Mesothelial cell of epicardium (in vitro differentiated cells): ENCODE data around the gene CLEC19A. TPM values are rescaled to one million over a fixed set of nuclear protein-coding genes. Genes with fewer than 3 reads are reported as not detected.

ENCODE experiments used
- DNase-seq, 2 experiments: peaks; one replicate each; pipeline ENCODE4 v3.0.0; 2021; ENCODE audit warnings: low spot score in 2 of 2; ENCODE audit not compliant: unreplicated experiment in 2 of 2
- H3K27ac Mint-ChIP-seq: 2 replicates; pipeline ENCODE4 v1.8.0; 2021; ENCODE audit warnings: mixed read lengths
- H3K27me3 Mint-ChIP-seq: 2 replicates; pipeline ENCODE4 v1.8.0; 2021; ENCODE audit warnings: low read depth, mixed read lengths
- H3K36me3 Mint-ChIP-seq: 2 replicates; pipeline ENCODE4 v1.8.0; 2021; ENCODE audit warnings: mixed read lengths
- H3K4me1 Mint-ChIP-seq: 2 replicates; pipeline ENCODE4 v1.8.0; 2021; ENCODE audit warnings: mixed read lengths
- H3K4me3 Mint-ChIP-seq: 2 replicates; pipeline ENCODE4 v1.8.0; 2021; ENCODE audit warnings: mild to moderate bottlenecking, moderate library complexity, mixed read lengths
- H3K9me3 Mint-ChIP-seq: 2 replicates; pipeline ENCODE4 v1.8.0; 2021; ENCODE audit warnings: mixed read lengths
- CTCF ChIP-seq: fragments of 200-600 bp; sonication (generic); IDR thresholded peaks from one replicate; pipeline ENCODE4 v1.5.0; 2021; ENCODE audit warnings: antibody characterized with exemption; ENCODE audit not compliant: unreplicated experiment
- total RNA-seq: library from RNA; stranded (reverse); gene quantifications from 3 replicates; pipeline ENCODE4 v1.2.1, GENCODE V29; 2021

The CLEC19A gene
- total RNA-seq, 1 donor from 2014 or later: not detected

GRCh38 chr16:19283637-19284036, 1.9 kb upstream of the CLEC19A start:
- H3K27ac Mint-ChIP-seq: no peak overlapping the region
- H3K36me3 Mint-ChIP-seq: no peaks in the 10 kb centered on the region
- DNase-seq: no peak
- TF ChIP-seq CTCF: no peak
- H3K27me3 Mint-ChIP-seq: no peaks in the 10 kb centered on the region
- peaks cover 8% of the 10 kb centered on the region for H3K9me3 Mint-ChIP-seq
- H3K4me1 Mint-ChIP-seq: no peaks in the 10 kb centered on the region
- H3K4me3 Mint-ChIP-seq: no peak overlapping the region

- no peak for DNase-seq
- Mint-ChIP-seq H3K27me3 (no peaks in the 10 kb centered on the region), H3K4me3 (no peak overlapping the region), H3K36me3 (no peaks in the 10 kb centered on the region), H3K4me1 (no peaks in the 10 kb centered on the region), H3K27ac (no peak overlapping the region), H3K9me3 (peaks cover 5% of the 10 kb centered on the region)
- TF ChIP-seq CTCF: no peak
Observed at GRCh38 chr16:19284207-19284606, 1.3 kb upstream of the CLEC19A start.

- TF ChIP-seq CTCF: no peak
- Mint-ChIP-seq H3K4me1 (peaks cover 10% of the 10 kb centered on the region), H3K27me3 (no peaks in the 10 kb centered on the region), H3K27ac (no peak overlapping the region), H3K4me3 (no peak overlapping the region), H3K36me3 (no peaks in the 10 kb centered on the region), H3K9me3 (peaks cover 3% of the 10 kb centered on the region)
- DNase-seq: no peak
Observed at GRCh38 chr16:19286827-19287226, 1.3 kb downstream of the CLEC19A start.

- H3K27me3 Mint-ChIP-seq: no peaks in the 10 kb centered on the region
- H3K27ac Mint-ChIP-seq: no peak overlapping the region
- no peak overlapping the region for H3K4me3 Mint-ChIP-seq
- TF ChIP-seq CTCF: no peak
- DNase-seq: no peak
- no peaks in the 10 kb centered on the region for H3K9me3 Mint-ChIP-seq
- no peaks in the 10 kb centered on the region for H3K36me3 Mint-ChIP-seq
- H3K4me1 Mint-ChIP-seq: peaks cover 10% of the 10 kb centered on the region
Observed at GRCh38 chr16:19287241-19287640, 1.7 kb downstream of the CLEC19A start.

GRCh38 chr16:19288872-19289799, 3.6 kb downstream of the CLEC19A start:
- peaks cover 11% of the 10 kb centered on the region for H3K4me1 Mint-ChIP-seq
- H3K9me3 Mint-ChIP-seq: no peaks in the 10 kb centered on the region
- H3K27ac Mint-ChIP-seq: no peak overlapping the region
- peaks cover under 1% of the 10 kb centered on the region for H3K27me3 Mint-ChIP-seq
- DNase-seq: no peak
- H3K36me3 Mint-ChIP-seq: no peaks in the 10 kb centered on the region
- no peak for TF ChIP-seq CTCF
- H3K4me3 Mint-ChIP-seq: no peak overlapping the region
